HCT116 (cell line): ENCODE data around the gene SNAI1. TPM values are rescaled to one million over a fixed set of nuclear protein-coding genes. Genes with fewer than 3 reads are reported as not detected.
"Not testable (repeated sequence)": the region's sequence is repeated elsewhere in the genome, so short reads cannot be mapped to it uniquely, and the experiment has no call there.

Experiments
- ATAC-seq: fragments of 200-7000 bp; cut with Tn5 transposase; 2 replicates; pipeline ENCODE4 v1.9.1; 2020; ENCODE audit warnings: mild to moderate bottlenecking, moderate library complexity
- BruUV-seq: library from RNA; stranded (reverse); fragments of 400-500 nt; replicated peaks from 2 replicates; lab custom pipeline; 2021; lab: Mats Ljungman, UMichigan
- CTCF ChIA-PET: fragments of 300-600 bp; sonication (Branson Sonifier 250); formaldehyde crosslinking; loops from one replicate; lab custom pipeline; 2021; ENCODE audit warnings: antibody characterized with exemption; lab: Charles Lee
- POLR2A ChIA-PET: fragments of 300-600, 350-600 bp; sonication (Branson Sonifier 250); formaldehyde crosslinking; loops from one replicate; lab custom pipeline; 2021; ENCODE audit warnings: antibody characterized with exemption; lab: Charles Lee
- RAD21 ChIA-PET, 2 experiments: fragments of 300-600 bp; sonication (Branson Sonifier 250); formaldehyde crosslinking; loops; one replicate each; lab custom pipeline; 2023; ENCODE audit warnings: low total read pairs in 2 of 2; ENCODE audit not compliant: uncharacterized antibody in 2 of 2, unreplicated experiment in 2 of 2, low non-redundant PET in 1 of 2; lab: Charles Lee
- DNase-seq: peaks from one replicate; pipeline ENCODE4 v3.0.0-alpha.2; 2010; ENCODE audit warnings: low read depth, low spot score
- H2AFZ ChIP-seq: fragments of 200-600 bp; shearing (Covaris generic), sonication (generic); 2 replicates; pipeline ENCODE4 v1.6.1; 2017; ENCODE audit warnings: low read depth, mixed run types, mixed read lengths, antibody characterized with exemption, low read length; ENCODE audit not compliant: poor library complexity, severe bottlenecking
- H3K27ac ChIP-seq: 2 replicates; pipeline ENCODE4 v1.5.1; 2012; ENCODE audit warnings: low read depth, low read length
- H3K27me3 ChIP-seq: fragments of 200-600 bp; sonication (generic); 2 replicates; pipeline ENCODE4 v1.6.1; 2016; ENCODE audit warnings: mixed run types, low read length, mixed read lengths; ENCODE audit not compliant: insufficient read depth
- H3K36me3 ChIP-seq, 2 experiments: fragments of 200-500 bp in 1 of 2; fragments of 200-600 bp in 1 of 2; sonication (Bioruptor generic) in 1 of 2; sonication (generic) in 1 of 2; 2 replicates each; pipeline versions ENCODE4 v1.5.1 to v1.6.1; 2014 to 2016; ENCODE audit warnings: low read length in 2 of 2, inconsistent platforms in 1 of 2, mixed read lengths in 1 of 2, mixed run types in 1 of 2; ENCODE audit not compliant: insufficient read depth in 2 of 2, control insufficient read depth in 1 of 2
- H3K4me1 ChIP-seq, 2 experiments: fragments of 200-600 bp in 1 of 2; sonication (generic) in 1 of 2; 2 replicates each; pipeline versions ENCODE4 v1.5.1 to v1.6.1; 2012 to 2017; ENCODE audit warnings: low read length in 2 of 2, inconsistent platforms in 1 of 2, mild to moderate bottlenecking in 1 of 2, mixed read lengths in 1 of 2, mixed run types in 1 of 2, moderate library complexity in 1 of 2; ENCODE audit not compliant: insufficient read depth in 2 of 2, control insufficient read depth in 1 of 2
- H3K4me2 ChIP-seq: fragments of 200-600 bp; sonication (generic); 2 replicates; pipeline ENCODE4 v1.6.1; 2017; ENCODE audit warnings: mixed run types, low read length, mixed read lengths
- H3K4me3 ChIP-seq, 2 experiments: fragments of 200-600 bp in 1 of 2; sonication (generic) in 1 of 2; replicated peaks in 1 of 2; 2 replicates each; pipeline ENCODE4 v1.5.1; 2011 to 2016; ENCODE audit warnings: low read length in 2 of 2, control low read depth in 1 of 2, low read depth in 1 of 2, mild to moderate bottlenecking in 1 of 2, mixed read lengths in 1 of 2, mixed run types in 1 of 2
- H3K79me2 ChIP-seq: fragments of 200-600 bp; sonication (generic); 2 replicates; pipeline ENCODE4 v1.6.1; 2017; ENCODE audit warnings: mild to moderate bottlenecking, mixed run types, low read length, moderate library complexity, mixed read lengths; ENCODE audit not compliant: insufficient read depth
- H3K9ac ChIP-seq: fragments of 200-600 bp; sonication (generic); 2 replicates; pipeline ENCODE4 v1.6.1; 2016; ENCODE audit warnings: low read length, mixed read lengths
- H3K9me2 ChIP-seq: fragments of 200-600 bp; sonication (generic), shearing (Covaris generic); 2 replicates; pipeline ENCODE4 v1.6.1; 2017; ENCODE audit warnings: mixed run types, mild to moderate bottlenecking, moderate library complexity; ENCODE audit not compliant: insufficient read depth
- H3K9me3 ChIP-seq, 2 experiments: fragments of 200-500 bp in 1 of 2; fragments of 200-600 bp in 1 of 2; sonication (Bioruptor generic) in 1 of 2; sonication (generic) in 1 of 2; 2 replicates each; pipeline ENCODE4 v1.6.1; 2014 to 2017; ENCODE audit warnings: low read length in 2 of 2, mixed read lengths in 2 of 2, inconsistent platforms in 1 of 2, low read depth in 1 of 2, mild to moderate bottlenecking in 1 of 2, mixed run types in 1 of 2, moderate library complexity in 1 of 2; ENCODE audit not compliant: control insufficient read depth in 1 of 2, insufficient read depth in 1 of 2
- H4K20me1 ChIP-seq: fragments of 200-600 bp; sonication (generic), shearing (Covaris generic); 2 replicates; pipeline ENCODE4 v1.6.1; 2017; ENCODE audit warnings: mixed run types, mild to moderate bottlenecking, moderate library complexity; ENCODE audit not compliant: insufficient read depth
- CTCF ChIP-seq, 3 experiments: fragments of 200-600 bp in 1 of 3; sonication (generic) in 1 of 3; IDR thresholded peaks in 2 of 3; conservative IDR thresholded peaks in 1 of 3; 2 replicates each; pipeline ENCODE4 v1.5.1; 2012 to 2017; ENCODE audit warnings: low read depth in 2 of 3, low read length in 2 of 3, antibody characterized with exemption in 1 of 3, borderline replicate concordance in 1 of 3, control low read depth in 1 of 3, mild to moderate bottlenecking in 1 of 3, mixed read lengths in 1 of 3, mixed run types in 1 of 3, moderate library complexity in 1 of 3; ENCODE audit not compliant: insufficient read depth in 1 of 3
- POLR2AphosphoS5 ChIP-seq: IDR thresholded peaks from 2 replicates; pipeline ENCODE4 v1.6.1; 2011; ENCODE audit warnings: mild to moderate bottlenecking, low read depth, low read length, moderate library complexity
- REST ChIP-seq: IDR thresholded peaks from 2 replicates; pipeline ENCODE4 v1.6.1; 2012; ENCODE audit warnings: low read depth
- TCF7L2 ChIP-seq: IDR thresholded peaks from 2 replicates; pipeline ENCODE4 v1.7.0; 2011; ENCODE audit warnings: borderline replicate concordance, inconsistent platforms; ENCODE audit not compliant: insufficient read depth, insufficient read length; ENCODE audit errors: extremely low read depth
- intact Hi-C: fragments of 100-400 bp; cut with micrococcal nuclease; formaldehyde crosslinking; loops from 2 replicates; pipeline ENCODE4 v1.10.0; 2022
- total RNA-seq: library from RNA; stranded (reverse); gene quantifications from one replicate; pipeline ENCODE4 v1.2.1, GENCODE V29; 2021; ENCODE audit not compliant: unreplicated experiment

The SNAI1 gene
- total RNA-seq, 1 experiment from 2014 or later = 13.4 TPM

- H3K9ac ChIP-seq, H4K20me1 ChIP-seq, H3K4me3 ChIP-seq, H3K9me3 ChIP-seq, H3K27me3 ChIP-seq, H3K4me1 ChIP-seq, H3K27ac ChIP-seq, H3K9me2 ChIP-seq, intact Hi-C loops, ATAC-seq, H2AFZ ChIP-seq, RAD21 ChIA-PET, DNase-seq, BruUV-seq, H3K4me2 ChIP-seq, H3K79me2 ChIP-seq, POLR2A ChIA-PET: not testable (repeated sequence)
- H3K36me3 ChIP-seq = peaks cover 11 to 18% of the 10 kb centered on the region in 2 experiments
- peak in 1 of 3 experiments; percentile 14; a peak in 1 of 6 replicates for TF ChIP-seq CTCF (IDR thresholded peaks at IDR 0.05 in 2 of 3, conservative IDR thresholded peaks at IDR 0.05 in 1 of 3; ENCODE audit: borderline replicate concordance in 1 of 3, insufficient read depth in 1 of 3, low read depth in 2 of 3, low read length in 2 of 3)
- CTCF ChIA-PET = interaction anchor here (0.9 to 1.4 kb wide), 4 partner anchors 7 to 114 kb away, joined by 3 to 4 read pairs (median 3); no protein-coding TSS in a partner anchor
Observed at GRCh38 chr20:49957089-49957938, 25.5 kb upstream of the SNAI1 start.

- ChIA-PET RAD21 (no interaction called here), CTCF (no interaction called here), POLR2A (no interaction called here)
- no TSS peak for BruUV-seq
- ATAC-seq = no peak
- H3K4me1 ChIP-seq = peaks cover 0 to 18% of the 10 kb centered on the region in 2 experiments; a peak in 2 of 4 replicates
- H3K9me2 ChIP-seq = no peaks in the 10 kb centered on the region
- H3K9ac ChIP-seq = no peak overlapping the region
- no peak overlapping the region for H2AFZ ChIP-seq
- H3K36me3 ChIP-seq = no peaks in the 10 kb centered on the region; a peak in 1 of 4 replicates
- no peak overlapping the region for H3K4me3 ChIP-seq
- intact Hi-C loops = no loop called here
- no peaks in the 10 kb centered on the region for H3K27me3 ChIP-seq
- DNase-seq = no peak
- H4K20me1 ChIP-seq = no peaks in the 10 kb centered on the region
- H3K9me3 ChIP-seq = no peaks in the 10 kb centered on the region
- TF ChIP-seq CTCF (IDR thresholded peaks at IDR 0.05 in 2 of 3, conservative IDR thresholded peaks at IDR 0.05 in 1 of 3; ENCODE audit: borderline replicate concordance in 1 of 3, insufficient read depth in 1 of 3, low read depth in 2 of 3, low read length in 2 of 3) (no peak), TCF7L2 (no peak), POLR2AphosphoS5 (no peak), REST (no peak)
- H3K27ac ChIP-seq = no peak overlapping the region
- H3K4me2 ChIP-seq = no peak overlapping the region
- no peaks in the 10 kb centered on the region for H3K79me2 ChIP-seq
Observed at GRCh38 chr20:49961413-49961812, 21.4 kb upstream of the SNAI1 start.
